ENCODE measurements around the gene CYP20A1.

The CYP20A1 gene

GRCh38 chr2:203327582-203327900 is 88.7 kb downstream of the CYP20A1 start:
- no peak for TF ChIP-seq CTCF (IDR thresholded peaks at IDR 0.05)

- no peak for TF ChIP-seq CTCF (IDR thresholded peaks at IDR 0.05)
These were observed 89.3 kb downstream of the CYP20A1 start, which contains the start of gene ABI2 for GRCh38 chr2:203327901-203328759. Gene ABI2, plus strand, starts transcription at chr2:203328394. Its CDS starts 121 bp downstream, at chr2:203328515.

- TF ChIP-seq CTCF (IDR thresholded peaks at IDR 0.05): no peak
These were observed 90.1 kb downstream of the CYP20A1 start for GRCh38 chr2:203328760-203329540.

- TF ChIP-seq CTCF (IDR thresholded peaks at IDR 0.05): no peak
These were observed 91.6 kb downstream of the CYP20A1 start for GRCh38 chr2:203330434-203330833.

GRCh38 chr2:203338322-203338721 is 99.5 kb downstream of the CYP20A1 start:
- TF ChIP-seq CTCF (IDR thresholded peaks at IDR 0.05): no peak

GRCh38 chr2:203340791-203341487 is 102.1 kb downstream of the CYP20A1 start:
- no peak for TF ChIP-seq CTCF (IDR thresholded peaks at IDR 0.05)

- TF ChIP-seq CTCF (IDR thresholded peaks at IDR 0.05): no peak
These were observed 103.0 kb downstream of the CYP20A1 start for GRCh38 chr2:203341741-203342310.

Measured in LNCAP (cell line).